Loucy (cell line): ENCODE data around the gene MYD88.

Source experiments
- EZH2phosphoT487 ChIP-seq: fragments of 200-600 bp; IDR thresholded peaks from 2 replicates; pipeline ENCODE4 v1.6.1; 2018; ENCODE audit warnings: antibody characterized with exemption, mild to moderate bottlenecking, moderate library complexity, borderline replicate concordance
- TF ChIP-seq, protein P1 (sequence below): fragments of 200-600 bp; sonication (generic); conservative IDR thresholded peaks from 2 replicates; pipeline ENCODE4 v1.5.1; 2014; ENCODE audit warnings: mild to moderate bottlenecking, antibody characterized with exemption, low read length

GRCh38 chr3:38177181-38177580 is 38.7 kb downstream of the MYD88 start:
- TF ChIP-seq, protein P1, sequence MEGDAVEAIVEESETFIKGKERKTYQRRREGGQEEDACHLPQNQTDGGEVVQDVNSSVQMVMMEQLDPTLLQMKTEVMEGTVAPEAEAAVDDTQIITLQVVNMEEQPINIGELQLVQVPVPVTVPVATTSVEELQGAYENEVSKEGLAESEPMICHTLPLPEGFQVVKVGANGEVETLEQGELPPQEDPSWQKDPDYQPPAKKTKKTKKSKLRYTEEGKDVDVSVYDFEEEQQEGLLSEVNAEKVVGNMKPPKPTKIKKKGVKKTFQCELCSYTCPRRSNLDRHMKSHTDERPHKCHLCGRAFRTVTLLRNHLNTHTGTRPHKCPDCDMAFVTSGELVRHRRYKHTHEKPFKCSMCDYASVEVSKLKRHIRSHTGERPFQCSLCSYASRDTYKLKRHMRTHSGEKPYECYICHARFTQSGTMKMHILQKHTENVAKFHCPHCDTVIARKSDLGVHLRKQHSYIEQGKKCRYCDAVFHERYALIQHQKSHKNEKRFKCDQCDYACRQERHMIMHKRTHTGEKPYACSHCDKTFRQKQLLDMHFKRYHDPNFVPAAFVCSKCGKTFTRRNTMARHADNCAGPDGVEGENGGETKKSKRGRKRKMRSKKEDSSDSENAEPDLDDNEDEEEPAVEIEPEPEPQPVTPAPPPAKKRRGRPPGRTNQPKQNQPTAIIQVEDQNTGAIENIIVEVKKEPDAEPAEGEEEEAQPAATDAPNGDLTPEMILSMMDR: no peak
- TF ChIP-seq EZH2phosphoT487: no peak
